Uterus (tissue), 2 donors: ENCODE data around the gene IL1F10.

ENCODE experiments used
- CTCF ChIP-seq, 4 experiments: fragments of 200-600 bp in 2 of 4; fragments of 450-650 bp in 2 of 4; sonication (generic) in 2 of 4; IDR thresholded peaks; one replicate each; pipeline ENCODE4 v1.5.1; 2016 to 2019; ENCODE audit warnings: antibody characterized with exemption in 4 of 4, mild to moderate bottlenecking in 2 of 4, moderate library complexity in 1 of 4
- POLR2A ChIP-seq, 2 donors: fragments of 450-650 bp; IDR thresholded peaks; one replicate each; pipeline ENCODE4 v1.6.1; 2016; ENCODE audit warnings: antibody characterized with exemption in 2 of 2, mild to moderate bottlenecking in 1 of 2, moderate library complexity in 1 of 2

- no peak for TF ChIP-seq CTCF (IDR thresholded peaks at IDR 0.05)
- no peak for TF ChIP-seq POLR2A (IDR thresholded peaks at IDR 0.05)
Measured at GRCh38 chr2:113046465-113046864, 21.3 kb upstream of the IL1F10 start.
